H1 (cell line): Measurements from ENCODE around the gene CASP9. TPM values are rescaled to one million over a fixed set of nuclear protein-coding genes. Genes with fewer than 3 reads are reported as not detected.

Source experiments
- CTCF ChIA-PET: fragments of 300-600 bp; sonication (Branson Sonifier 250); formaldehyde crosslinking; loops from one replicate; lab custom pipeline; 2021; ENCODE audit not compliant: partially characterized antibody; lab: Charles Lee
- POLR2A ChIA-PET: fragments of 300-600 bp; sonication (Branson Sonifier 250); formaldehyde crosslinking; loops from one replicate; lab custom pipeline; 2021; ENCODE audit warnings: inconsistent platforms; ENCODE audit not compliant: partially characterized antibody; lab: Charles Lee
- DNase-seq, 2 experiments: peaks; one replicate each; pipeline versions ENCODE4 v3.0.0 to v3.0.0-alpha.2; 2010 to 2022; ENCODE audit warnings: low spot score in 2 of 2, low read depth in 1 of 2, mixed read lengths in 1 of 2
- FAIRE-seq: peaks from 2 replicates; lab custom pipeline; 2011; peaks lifted over from hg19 to GRCh38; lab: Jason Lieb, UNC
- H2AFZ ChIP-seq: 2 replicates; pipeline ENCODE4 v1.8.1; 2012; ENCODE audit warnings: low read length, inconsistent platforms
- H2AK5ac ChIP-seq: 2 replicates; pipeline ENCODE4 v1.6.1; 2013; ENCODE audit warnings: low read depth, low read length
- H2BK120ac ChIP-seq: replicated peaks from 2 replicates; pipeline ENCODE3; 2013; ENCODE audit warnings: low read depth, low read length, inconsistent platforms
- H2BK12ac ChIP-seq: 2 replicates; pipeline ENCODE4 v1.6.1; 2013; ENCODE audit warnings: low read depth, low read length
- H2BK15ac ChIP-seq: 2 replicates; pipeline ENCODE4 v1.6.1; 2013; ENCODE audit warnings: low read length
- H2BK20ac ChIP-seq: 2 replicates; pipeline ENCODE4 v1.6.1; 2013; ENCODE audit warnings: low read length
- H2BK5ac ChIP-seq: 2 replicates; pipeline ENCODE4 v1.6.1; 2013; ENCODE audit warnings: low read depth, low read length
- H3K14ac ChIP-seq: 2 replicates; pipeline ENCODE4 v1.6.1; 2013; ENCODE audit warnings: inconsistent platforms; ENCODE audit not compliant: insufficient read length
- H3K18ac ChIP-seq: 2 replicates; pipeline ENCODE4 v1.6.1; 2013; ENCODE audit warnings: low read length; ENCODE audit errors: extremely low read depth
- H3K23ac ChIP-seq: 2 replicates; pipeline ENCODE4 v1.6.1; 2013; ENCODE audit warnings: inconsistent platforms; ENCODE audit not compliant: insufficient read length
- H3K23me2 ChIP-seq: 2 replicates; pipeline ENCODE4 v1.6.1; 2013; ENCODE audit warnings: low read depth, low read length
- H3K27ac ChIP-seq: 2 replicates; pipeline ENCODE4 v1.6.1; 2011; ENCODE audit warnings: low read depth, low read length, inconsistent platforms
- H3K27me3 ChIP-seq, 4 experiments: replicated peaks in 1 of 4; 1 replicate in 1 of 4; 2 replicates in 3 of 4; pipeline versions ENCODE4 v1.6.1 to v1.8.1; 2011 to 2013; ENCODE audit warnings: low read length in 3 of 4, mild to moderate bottlenecking in 3 of 4, inconsistent platforms in 2 of 4, mixed read lengths in 2 of 4, moderate library complexity in 1 of 4; ENCODE audit not compliant: control insufficient read depth in 3 of 4, insufficient read depth in 3 of 4; ENCODE audit errors: extremely low read depth in 1 of 4
- H3K36me3 ChIP-seq, 4 experiments: 2 replicates each; pipeline versions ENCODE4 v1.6.1 to v1.8.1; 2011 to 2013; ENCODE audit warnings: mild to moderate bottlenecking in 4 of 4, low read length in 3 of 4, moderate library complexity in 2 of 4, control low read depth in 1 of 4, inconsistent platforms in 1 of 4; ENCODE audit not compliant: insufficient read depth in 4 of 4, control insufficient read depth in 2 of 4
- H3K4ac ChIP-seq: replicated peaks from 2 replicates; pipeline ENCODE3; 2013; ENCODE audit warnings: low read length, low read depth, mixed read lengths, inconsistent platforms; ENCODE audit not compliant: insufficient read length
- H3K4me1 ChIP-seq, 4 experiments: replicated peaks in 1 of 4; 1 replicate in 1 of 4; 2 replicates in 3 of 4; pipeline versions ENCODE4 v1.6.1 to v1.8.1; 2011 to 2013; ENCODE audit warnings: low read length in 3 of 4, inconsistent platforms in 2 of 4, mixed read lengths in 1 of 4; ENCODE audit not compliant: insufficient read depth in 4 of 4, control insufficient read depth in 3 of 4
- H3K4me2 ChIP-seq, 2 experiments: 2 replicates each; pipeline versions ENCODE4 v1.6.1 to v1.8.1; 2011 to 2013; ENCODE audit warnings: low read depth in 2 of 2, low read length in 2 of 2, control low read depth in 1 of 2, inconsistent platforms in 1 of 2, mild to moderate bottlenecking in 1 of 2; ENCODE audit not compliant: insufficient read depth in 1 of 2
- H3K4me3 ChIP-seq, 4 experiments: fragments of 200-600, 300-600 bp in 1 of 4; sonication (generic), shearing (Covaris generic), sonication (Bioruptor Twin) in 1 of 4; 2 replicates each; pipeline versions ENCODE4 v1.5.1 to v1.8.1; 2011 to 2016; ENCODE audit warnings: low read length in 4 of 4, low read depth in 3 of 4, control low read depth in 2 of 4, inconsistent platforms in 2 of 4, mild to moderate bottlenecking in 2 of 4, mixed read lengths in 1 of 4, moderate library complexity in 1 of 4; ENCODE audit not compliant: insufficient read depth in 2 of 4; ENCODE audit errors: extremely low read depth in 1 of 4
- H3K56ac ChIP-seq: replicated peaks from 2 replicates; pipeline ENCODE3; 2013; ENCODE audit warnings: low read depth, mild to moderate bottlenecking, mixed read lengths, low read length, inconsistent platforms; ENCODE audit not compliant: insufficient read length
- H3K79me1 ChIP-seq: 2 replicates; pipeline ENCODE4 v1.6.1; 2013; ENCODE audit warnings: low read depth, low read length, control low read depth
- H3K79me2 ChIP-seq, 2 experiments: 2 replicates each; pipeline versions ENCODE4 v1.6.1 to v1.8.1; 2012 to 2013; ENCODE audit warnings: low read length in 2 of 2, mild to moderate bottlenecking in 2 of 2, inconsistent platforms in 1 of 2; ENCODE audit not compliant: insufficient read depth in 2 of 2, control insufficient read depth in 1 of 2
- H3K9ac ChIP-seq, 4 experiments: replicated peaks in 1 of 4; 1 replicate in 1 of 4; 2 replicates in 3 of 4; pipeline versions ENCODE4 v1.6.1 to v1.8.1; 2011 to 2013; ENCODE audit warnings: low read depth in 3 of 4, low read length in 3 of 4, control low read depth in 2 of 4, mild to moderate bottlenecking in 2 of 4, moderate library complexity in 2 of 4, inconsistent platforms in 1 of 4; ENCODE audit errors: extremely low read depth in 1 of 4
- H3K9me3 ChIP-seq, 2 experiments: 2 replicates each; pipeline versions ENCODE4 v1.6.1 to v1.8.1; 2012 to 2013; ENCODE audit warnings: mild to moderate bottlenecking in 2 of 2, moderate library complexity in 2 of 2, control low read depth in 1 of 2, inconsistent platforms in 1 of 2, low read depth in 1 of 2, low read length in 1 of 2, mixed read lengths in 1 of 2; ENCODE audit not compliant: insufficient read depth in 2 of 2
- H4K20me1 ChIP-seq, 2 experiments: replicated peaks in 1 of 2; 2 replicates each; pipeline versions ENCODE3 to v1.8.1; 2011 to 2013; ENCODE audit warnings: inconsistent platforms in 2 of 2, low read length in 2 of 2, mild to moderate bottlenecking in 1 of 2; ENCODE audit not compliant: insufficient read depth in 2 of 2, control insufficient read depth in 1 of 2
- H4K5ac ChIP-seq: 2 replicates; pipeline ENCODE4 v1.6.1; 2013; ENCODE audit warnings: low read length, low read depth, mixed read lengths, inconsistent platforms; ENCODE audit not compliant: insufficient read length
- H4K8ac ChIP-seq: 2 replicates; pipeline ENCODE4 v1.8.0; 2013; ENCODE audit warnings: mild to moderate bottlenecking, moderate library complexity, low read length, inconsistent platforms; ENCODE audit not compliant: insufficient read depth; ENCODE audit errors: extremely low read depth
- H4K91ac ChIP-seq: replicated peaks from 2 replicates; pipeline ENCODE3; 2013; ENCODE audit warnings: low read length, mixed read lengths, inconsistent platforms; ENCODE audit not compliant: insufficient read length
- ATF3 ChIP-seq: IDR thresholded peaks from 2 replicates; pipeline ENCODE4 v1.6.1; 2011; ENCODE audit warnings: low read depth, mild to moderate bottlenecking, low read length; ENCODE audit not compliant: insufficient read depth
- CHD1 ChIP-seq: IDR thresholded peaks from 2 replicates; pipeline ENCODE4 v1.6.1; 2012; ENCODE audit warnings: low read depth, low read length, improper control_type of control experiment
- KDM1A ChIP-seq: fragments of 200-600, 300-600 bp; sonication (generic); IDR thresholded peaks from 2 replicates; pipeline ENCODE4 v1.7.1; 2016; ENCODE audit warnings: mild to moderate bottlenecking, low read length, borderline replicate concordance
- PHF8 ChIP-seq: fragments of 200-600 bp; sonication (generic); conservative IDR thresholded peaks from 2 replicates; pipeline ENCODE4 v1.7.1; 2012; ENCODE audit warnings: low read depth, mild to moderate bottlenecking, inconsistent platforms, low read length, moderate library complexity
- RFX5 ChIP-seq: IDR thresholded peaks from 2 replicates; pipeline ENCODE4 v1.6.1; 2011; ENCODE audit warnings: low read depth, low read length, improper control_type of control experiment, borderline replicate concordance
- SIN3A ChIP-seq, 2 experiments: IDR thresholded peaks in 1 of 2; conservative IDR thresholded peaks in 1 of 2; 2 replicates each; pipeline ENCODE4 v1.6.1; 2011 to 2012; ENCODE audit warnings: low read length in 2 of 2, improper control_type of control experiment in 1 of 2, low read depth in 1 of 2, mild to moderate bottlenecking in 1 of 2
- SRF ChIP-seq: IDR thresholded peaks from 2 replicates; pipeline ENCODE4 v1.6.1; 2011; ENCODE audit warnings: mild to moderate bottlenecking, low read depth, low read length, moderate library complexity
- YY1 ChIP-seq: IDR thresholded peaks from 2 replicates; pipeline ENCODE4 v1.6.1; 2011; ENCODE audit warnings: low read depth, mild to moderate bottlenecking, low read length
- ZNF274 ChIP-seq: IDR thresholded peaks from 2 replicates; pipeline ENCODE4 v1.7.0; 2012; ENCODE audit warnings: low read length, borderline replicate concordance; ENCODE audit errors: extremely low read depth
- WGBS, 2 experiments: shearing (Covaris generic) in 1 of 2; methylation state at CpG; one replicate each; pipeline versions ENCODE4 v1.1.6 to v1.1.7; 2013 to 2015; ENCODE audit warnings: low lambda C conversion rate in 2 of 2, mixed read lengths in 2 of 2, inconsistent platforms in 1 of 2, low coverage in 1 of 2, missing lambda C conversion rate in 1 of 2; ENCODE audit not compliant: insufficient replicate concordance in 2 of 2, insufficient coverage in 1 of 2, insufficient read length in 1 of 2; ENCODE audit errors: extremely low coverage in 1 of 2, missing lambda C conversion rate in 1 of 2; 5-methylcytosine and 5-hydroxymethylcytosine counted together
- polyA plus RNA-seq, 7 experiments: library from polyadenylated mRNA; depleted of rRNA in 3 of 7; stranded (reverse) in 5 of 7; unstranded in 2 of 7; fragments of >200 nt in 5 of 7; fragments of 200-250 nt in 2 of 7; gene quantifications; 1 replicate in 5 of 7; 2 replicates in 1 of 7; 4 replicates in 1 of 7; pipeline versions ENCODE4 v1.2.1 to v1.2.3, GENCODE V29; 2011 to 2013; ENCODE audit warnings: missing spikeins in 2 of 7, mixed read lengths in 2 of 7
- total RNA-seq: library from RNA; stranded (reverse); fragmentation: NEBNext Ultra II Directional; extraction: Animal tissue kit (Norgen Biotek cat#: 25700); gene quantifications from 2 replicates; pipeline ENCODE4 v1.2.1, GENCODE V29; 2021

CASP9 gene
- total and polyA plus RNA-seq, 2 of the 8 experiments (the other 6 are each of a cell fraction or from before 2014, with no cell fraction given) = 14.8 to 36.3 TPM

- H2BK15ac ChIP-seq = no peak overlapping the region
- no peaks in the 10 kb centered on the region for H3K4me1 ChIP-seq
- no peak overlapping the region for H3K56ac ChIP-seq
- H3K9me3 ChIP-seq = no peaks in the 10 kb centered on the region
- no peak for DNase-seq
- H3K79me2 ChIP-seq = no peaks in the 10 kb centered on the region
- no peak overlapping the region for H3K27ac ChIP-seq
- no peak overlapping the region for H3K18ac ChIP-seq
- no peak overlapping the region for H2BK120ac ChIP-seq
- no peak overlapping the region for H3K4me2 ChIP-seq
- no peaks in the 10 kb centered on the region; the same call in 1 of the 2 replicates for H3K23me2 ChIP-seq
- no peak overlapping the region for H2BK12ac ChIP-seq
- no peaks in the 10 kb centered on the region for H3K36me3 ChIP-seq
- H3K4ac ChIP-seq = no peak overlapping the region
- no peak for FAIRE-seq
- H4K20me1 ChIP-seq = no peaks in the 10 kb centered on the region
- no peak overlapping the region for H3K23ac ChIP-seq
- CTCF ChIA-PET = interaction anchor here (0.5 to 2.2 kb wide), 5 partner anchors 8 to 152 kb away, joined by 3 to 6 read pairs (median 3); no protein-coding TSS in a partner anchor
- no peak overlapping the region for H3K14ac ChIP-seq
- no peak overlapping the region for H2BK20ac ChIP-seq
- H3K27me3 ChIP-seq = no peaks in the 10 kb centered on the region
- no peak overlapping the region for H2BK5ac ChIP-seq
- H2AK5ac ChIP-seq = no peak overlapping the region
- H3K79me1 ChIP-seq = no peaks in the 10 kb centered on the region
- POLR2A ChIA-PET = no interaction called here
- H2AFZ ChIP-seq = no peak overlapping the region
- H4K91ac ChIP-seq = no peak overlapping the region
- H4K8ac ChIP-seq = no peak overlapping the region
- H3K9ac ChIP-seq = no peak overlapping the region
- no peak overlapping the region for H4K5ac ChIP-seq
- no peak overlapping the region for H3K4me3 ChIP-seq
- TF ChIP-seq ATF3 (no peak), KDM1A (no peak), PHF8 (no peak), SIN3A (conservative IDR thresholded peaks at IDR 0.05 in 1 of 2, IDR thresholded peaks at IDR 0.05 in 1 of 2; ENCODE audit: low read depth in 1 of 2, low read length in 2 of 2) (no peak), CHD1 (no peak), YY1 (no peak), RFX5 (no peak), ZNF274 (no peak), SRF (no peak)
- WGBS, 2 experiments = 85% methylated on average over 5 of the region's 5 CpGs; no CpG with 5 or more reads in 1 of the 2 experiments
These were observed 80.7 kb downstream of the CASP9 start for GRCh38 chr1:15443281-15443680.
